HEK293 (cell line): Measurements from ENCODE around the gene PTPN6.

ENCODE experiments used
- CTCF ChIA-PET: fragments of 350-600 bp; formaldehyde crosslinking; extraction: SDS; loops from one replicate; lab custom pipeline; 2021; ENCODE audit warnings: antibody characterized with exemption; lab: Yijun Ruan, JAX
- POLR2A ChIA-PET: fragments of 300-600 bp; formaldehyde crosslinking; extraction: SDS; loops from one replicate; lab custom pipeline; 2020; ENCODE audit warnings: antibody characterized with exemption, inconsistent platforms; lab: Yijun Ruan, JAX
- H3K27ac ChIP-seq: fragments of 200-500 bp; sonication (Bioruptor generic); 2 replicates; pipeline ENCODE4 v1.5.1; 2014; ENCODE audit warnings: low read depth, low read length, control low read depth, inconsistent platforms; ENCODE audit errors: extremely low read depth
- H3K36me3 ChIP-seq, 2 experiments: fragments of 200-500 bp in 1 of 2; sonication (Bioruptor generic) in 1 of 2; 1 replicate in 1 of 2; 2 replicates in 1 of 2; pipeline ENCODE4 v1.5.1; 2014 to 2017; ENCODE audit warnings: inconsistent platforms in 2 of 2, low read length in 2 of 2; ENCODE audit not compliant: control insufficient read depth in 2 of 2, insufficient read depth in 1 of 2
- H3K4me1 ChIP-seq: fragments of 200-500 bp; sonication (Bioruptor generic); 2 replicates; pipeline ENCODE4 v1.5.1; 2014; ENCODE audit warnings: mild to moderate bottlenecking, low read length, inconsistent platforms; ENCODE audit not compliant: control insufficient read depth, insufficient read depth
- H3K4me3 ChIP-seq: 2 replicates; pipeline ENCODE4 v1.5.1; 2011; ENCODE audit warnings: low read depth, mild to moderate bottlenecking, control low read depth, low read length, moderate library complexity
- H3K9me3 ChIP-seq: fragments of 200-500 bp; sonication (Bioruptor generic); 2 replicates; pipeline ENCODE4 v1.5.1; 2014; ENCODE audit warnings: low read depth, low read length, inconsistent platforms; ENCODE audit not compliant: control insufficient read depth, insufficient read depth
- KLF16 ChIP-seq: fragments of 450-650 bp; formaldehyde crosslinking; IDR thresholded peaks from 2 replicates; pipeline ENCODE4 v1.5.1; 2017; ENCODE audit warnings: missing biosample characterization, missing genetic modification characterization
- MYNN ChIP-seq: fragments of 450-650 bp; formaldehyde crosslinking; IDR thresholded peaks from 2 replicates; pipeline ENCODE4 v1.5.1; 2016; ENCODE audit warnings: missing biosample characterization, missing genetic modification characterization, borderline replicate concordance
- ZBTB49 ChIP-seq: fragments of 450-650 bp; formaldehyde crosslinking; IDR thresholded peaks from 2 replicates; pipeline ENCODE4 v1.5.1; 2016; ENCODE audit warnings: missing biosample characterization, missing genetic modification characterization, low read depth
- ZBTB7A ChIP-seq: fragments of 450-650 bp; formaldehyde crosslinking; IDR thresholded peaks from 2 replicates; pipeline ENCODE4 v1.5.1; 2016; ENCODE audit warnings: low read depth, missing biosample characterization, missing genetic modification characterization
- ZFHX2 ChIP-seq: fragments of 450-650 bp; formaldehyde crosslinking; conservative IDR thresholded peaks from 2 replicates; pipeline ENCODE4 v1.5.1; 2016; ENCODE audit warnings: missing biosample characterization, missing genetic modification characterization
- ZFP41 ChIP-seq: fragments of 450-650 bp; formaldehyde crosslinking; IDR thresholded peaks from 2 replicates; pipeline ENCODE4 v1.5.1; 2016; ENCODE audit warnings: missing biosample characterization, missing genetic modification characterization, borderline replicate concordance
- ZNF2 ChIP-seq: fragments of 450-650 bp; formaldehyde crosslinking; IDR thresholded peaks from 2 replicates; pipeline ENCODE4 v1.5.1; 2016; ENCODE audit warnings: missing biosample characterization, missing genetic modification characterization
- ZNF221 ChIP-seq: fragments of 450-650 bp; formaldehyde crosslinking; IDR thresholded peaks from 2 replicates; pipeline ENCODE4 v1.5.1; 2017; ENCODE audit warnings: missing biosample characterization, missing genetic modification characterization, borderline replicate concordance
- ZNF366 ChIP-seq: fragments of 450-650 bp; formaldehyde crosslinking; conservative IDR thresholded peaks from 2 replicates; pipeline ENCODE4 v1.5.1; 2016; ENCODE audit warnings: missing biosample characterization, missing genetic modification characterization
- ZNF658 ChIP-seq: fragments of 450-650 bp; formaldehyde crosslinking; IDR thresholded peaks from 2 replicates; pipeline ENCODE4; 2016; ENCODE audit warnings: missing biosample characterization, missing genetic modification characterization
- ZNF785 ChIP-seq: fragments of 450-650 bp; formaldehyde crosslinking; IDR thresholded peaks from 2 replicates; pipeline ENCODE4 v1.5.1; 2016; ENCODE audit warnings: missing biosample characterization, missing genetic modification characterization
- TF ChIP-seq, protein P1 (sequence below): fragments of 450-650 bp; formaldehyde crosslinking; IDR thresholded peaks from 2 replicates; pipeline ENCODE4 v1.5.1; 2016; ENCODE audit warnings: missing biosample characterization, missing genetic modification characterization
- TF ChIP-seq, protein P2 (sequence below): fragments of 450-650 bp; formaldehyde crosslinking; IDR thresholded peaks from 2 replicates; pipeline ENCODE4 v1.5.1; 2017; ENCODE audit warnings: missing biosample characterization, mild to moderate bottlenecking, missing genetic modification characterization, moderate library complexity

Gene PTPN6

DNA sequence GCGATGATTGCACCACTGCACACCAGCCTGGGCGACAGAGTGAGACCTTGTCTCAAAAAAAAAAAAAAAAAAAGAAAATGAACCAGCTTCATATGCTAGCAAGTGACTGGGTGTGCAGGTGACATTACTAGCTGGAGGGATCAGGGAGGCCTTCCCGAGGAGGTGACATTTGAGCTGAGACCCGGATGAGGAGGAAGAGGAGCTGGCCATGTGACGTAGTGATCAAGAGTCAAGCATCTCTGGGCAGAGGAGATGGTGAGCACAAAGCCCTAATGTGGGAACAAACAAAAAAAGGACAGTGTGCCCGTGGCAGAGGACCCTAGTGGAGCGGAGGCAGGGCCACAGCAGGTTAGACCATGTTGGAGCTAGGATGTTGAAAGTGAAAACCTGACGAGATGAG, 3.5 kb upstream of the PTPN6 start:
- POLR2A ChIA-PET, result interaction anchor here (0.7 to 4.9 kb wide), 5 partner anchors 21 to 988 kb away, joined by 3 to 32 read pairs (median 6); partner anchors contain the start of genes LPCAT3 and SLC2A3
- Histone ChIP-seq H3K27ac (no peak overlapping the region), H3K4me3 (no peak overlapping the region), H3K4me1 (peaks cover 14% of the 10 kb centered on the region)
- TF ChIP-seq ZBTB49 (tag by site-specific recombination), result 0 out of 2 replicates have a peak, but pooled peaks have one; percentile 5
- no peak for TF ChIP-seq ZNF221 (tag by site-specific recombination)
- TF ChIP-seq, all 188 proteins: peak for 1
- Histone ChIP-seq H3K9me3 (no peaks in the 10 kb centered on the region), H3K36me3 (peaks cover 0 to 10% of the 10 kb centered on the region in 2 experiments; a peak in 1 of 3 replicates)
- CTCF ChIA-PET, result interaction anchor here (0.7 to 6.8 kb wide), 6 partner anchors 9 to 145 kb away, joined by 3 to 138 read pairs (median 4); no protein-coding TSS in a partner anchor

GRCh38 chr12:6948873-6949594, 2.1 kb upstream of the PTPN6 start:
- TF ChIP-seq, protein P1, sequence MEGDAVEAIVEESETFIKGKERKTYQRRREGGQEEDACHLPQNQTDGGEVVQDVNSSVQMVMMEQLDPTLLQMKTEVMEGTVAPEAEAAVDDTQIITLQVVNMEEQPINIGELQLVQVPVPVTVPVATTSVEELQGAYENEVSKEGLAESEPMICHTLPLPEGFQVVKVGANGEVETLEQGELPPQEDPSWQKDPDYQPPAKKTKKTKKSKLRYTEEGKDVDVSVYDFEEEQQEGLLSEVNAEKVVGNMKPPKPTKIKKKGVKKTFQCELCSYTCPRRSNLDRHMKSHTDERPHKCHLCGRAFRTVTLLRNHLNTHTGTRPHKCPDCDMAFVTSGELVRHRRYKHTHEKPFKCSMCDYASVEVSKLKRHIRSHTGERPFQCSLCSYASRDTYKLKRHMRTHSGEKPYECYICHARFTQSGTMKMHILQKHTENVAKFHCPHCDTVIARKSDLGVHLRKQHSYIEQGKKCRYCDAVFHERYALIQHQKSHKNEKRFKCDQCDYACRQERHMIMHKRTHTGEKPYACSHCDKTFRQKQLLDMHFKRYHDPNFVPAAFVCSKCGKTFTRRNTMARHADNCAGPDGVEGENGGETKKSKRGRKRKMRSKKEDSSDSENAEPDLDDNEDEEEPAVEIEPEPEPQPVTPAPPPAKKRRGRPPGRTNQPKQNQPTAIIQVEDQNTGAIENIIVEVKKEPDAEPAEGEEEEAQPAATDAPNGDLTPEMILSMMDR, result peak; percentile 53
- no peak for TF ChIP-seq ZNF658 (tag by site-specific recombination)
- H3K36me3 ChIP-seq, result peaks cover 0 to 10% of the 10 kb centered on the region in 2 experiments; a peak in 1 of 3 replicates
- CTCF ChIA-PET, result interaction anchor here (0.6 to 2.8 kb wide), 6 partner anchors 10 to 194 kb away, joined by 3 to 10 read pairs (median 4); no protein-coding TSS in a partner anchor
- POLR2A ChIA-PET, result interaction anchor here (1.0 kb wide), 1 partner anchor 159 kb away, joined by 4 read pairs; no protein-coding TSS in a partner anchor
- H3K4me3 ChIP-seq, result no peak overlapping the region
- no peak overlapping the region for H3K27ac ChIP-seq
- H3K4me1 ChIP-seq, result peaks cover 14% of the 10 kb centered on the region
- H3K9me3 ChIP-seq, result no peaks in the 10 kb centered on the region

GRCh38 chr12:6950401-6950801, 755 bp upstream of the PTPN6 start:
- no peak overlapping the region for H3K4me3 ChIP-seq
- peaks cover 9% of the 10 kb centered on the region for H3K4me1 ChIP-seq
- H3K36me3 ChIP-seq, result peaks cover 0 to 7% of the 10 kb centered on the region in 2 experiments; a peak in 1 of 3 replicates
- no peak for TF ChIP-seq ZFHX2 (tag by site-specific recombination)
- TF ChIP-seq ZNF785 (tag by site-specific recombination), result no peak
- no peak for TF ChIP-seq ZNF366 (tag by site-specific recombination)
- no peak for TF ChIP-seq ZBTB7A (tag by site-specific recombination)
- ChIA-PET CTCF (interaction anchor here (1.2 to 2.8 kb wide), 3 partner anchors 11 to 180 kb away, joined by 4 to 10 read pairs (median 4); no protein-coding TSS in a partner anchor), POLR2A (no interaction called here)
- H3K9me3 ChIP-seq, result no peaks in the 10 kb centered on the region
- H3K27ac ChIP-seq, result no peak overlapping the region

GRCh38 chr12:6951551-6952120, 480 bp downstream of the PTPN6 start:
- Histone ChIP-seq H3K27ac (no peak overlapping the region), H3K36me3 (peaks cover 0 to 3% of the 10 kb centered on the region in 2 experiments; a peak in 1 of 3 replicates), H3K4me1 (peaks cover 3% of the 10 kb centered on the region; the same call in 1 of the 2 replicates), H3K4me3 (no peak overlapping the region), H3K9me3 (no peaks in the 10 kb centered on the region)
- POLR2A ChIA-PET, result no interaction called here
- TF ChIP-seq ZFP41 (tag by site-specific recombination), result no peak
- TF ChIP-seq ZNF2 (tag by site-specific recombination), result no peak
- TF ChIP-seq, protein P1, result no peak
- no peak for TF ChIP-seq MYNN (tag by site-specific recombination)
- TF ChIP-seq, protein P2, sequence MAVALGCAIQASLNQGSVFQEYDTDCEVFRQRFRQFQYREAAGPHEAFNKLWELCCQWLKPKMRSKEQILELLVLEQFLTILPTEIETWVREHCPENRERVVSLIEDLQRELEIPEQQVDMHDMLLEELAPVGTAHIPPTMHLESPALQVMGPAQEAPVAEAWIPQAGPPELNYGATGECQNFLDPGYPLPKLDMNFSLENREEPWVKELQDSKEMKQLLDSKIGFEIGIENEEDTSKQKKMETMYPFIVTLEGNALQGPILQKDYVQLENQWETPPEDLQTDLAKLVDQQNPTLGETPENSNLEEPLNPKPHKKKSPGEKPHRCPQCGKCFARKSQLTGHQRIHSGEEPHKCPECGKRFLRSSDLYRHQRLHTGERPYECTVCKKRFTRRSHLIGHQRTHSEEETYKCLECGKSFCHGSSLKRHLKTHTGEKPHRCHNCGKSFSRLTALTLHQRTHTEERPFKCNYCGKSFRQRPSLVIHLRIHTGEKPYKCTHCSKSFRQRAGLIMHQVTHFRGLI (tag by site-specific recombination), result no peak
- no peak for TF ChIP-seq KLF16 (tag by site-specific recombination)
- CTCF ChIA-PET, result interaction anchor here (0.5 to 2.8 kb wide), 5 partner anchors 10 to 96 kb away, joined by 3 to 10 read pairs (median 4); no protein-coding TSS in a partner anchor
